Right renal pelvis (tissue), 4 donors: ENCODE measurements around the gene ZNF487. TPM values are rescaled to one million over a fixed set of nuclear protein-coding genes. Genes with fewer than 3 reads are reported as not detected.
A peak's percentile ranks its signal among the peaks of the same experiment; 100 is the strongest.
"Not testable (repeated sequence)": the region's sequence is repeated elsewhere in the genome, so short reads cannot be mapped to it uniquely, and the experiment has no call there.

Experiments
- DNase-seq, 4 donors: peaks; one replicate each; pipeline ENCODE4 v3.0.0-alpha.2; 2013; ENCODE audit warnings: low read depth in 4 of 4, low spot score in 3 of 4, missing footprints in 1 of 4
- polyA plus RNA-seq, 4 donors: library from polyadenylated mRNA; unstranded; fragments of 120-200 nt; gene quantifications; one replicate each; pipeline ENCODE4 v1.2.1, GENCODE V29; 2013; ENCODE audit not compliant: insufficient read length in 4 of 4

ZNF487 gene
- polyA plus RNA-seq, 4 donors: 10.4 to 12.6 (median 11.6) TPM

- no peak for DNase-seq
Measured at GRCh38 chr10:43427166-43427825, 9.6 kb upstream of the ZNF487 start.

- no peak for DNase-seq
Measured at GRCh38 chr10:43430926-43431663, 5.8 kb upstream of the ZNF487 start.

- no peak for DNase-seq
Measured at GRCh38 chr10:43437141-43437870, 395 bp downstream of the ZNF487 start.

- DNase-seq: no peak
Measured at GRCh38 chr10:43440463-43441134, 3.7 kb downstream of the ZNF487 start.

- DNase-seq: no peak
Measured at GRCh38 chr10:43444323-43444722, 7.4 kb downstream of the ZNF487 start.

GRCh38 chr10:43444897-43445466 lies 8.1 kb downstream of the ZNF487 start:
- DNase-seq: no peak

GRCh38 chr10:43446219-43447017 lies 9.5 kb downstream of the ZNF487 start:
- not testable (repeated sequence) for DNase-seq

- no peak for DNase-seq
Measured at GRCh38 chr10:43448742-43449141, 11.8 kb downstream of the ZNF487 start.

GRCh38 chr10:43452356-43452914 lies 15.5 kb downstream of the ZNF487 start:
- no peak for DNase-seq

- DNase-seq: no peak
Measured at GRCh38 chr10:43453266-43453831, 16.4 kb downstream of the ZNF487 start.

- DNase-seq: not testable (repeated sequence)
Measured at GRCh38 chr10:43454025-43454424, 17.1 kb downstream of the ZNF487 start.

GRCh38 chr10:43456561-43456960 lies 19.6 kb downstream of the ZNF487 start:
- DNase-seq: not testable (repeated sequence)

GRCh38 chr10:43458227-43458626 lies 21.3 kb downstream of the ZNF487 start:
- DNase-seq: no peak

GRCh38 chr10:43461950-43462349 lies 25.0 kb downstream of the ZNF487 start:
- peak; percentile 61 to 69 (median 64) for DNase-seq

GRCh38 chr10:43465086-43465735 lies 28.3 kb downstream of the ZNF487 start:
- DNase-seq: not testable (repeated sequence)

- DNase-seq: not testable (repeated sequence)
Measured at GRCh38 chr10:43465736-43466120, 28.8 kb downstream of the ZNF487 start.

GRCh38 chr10:43471146-43471545 lies 34.2 kb downstream of the ZNF487 start:
- DNase-seq: no peak

- no peak for DNase-seq
Measured at GRCh38 chr10:43471935-43472720, 35.2 kb downstream of the ZNF487 start.
